Middle frontal gyrus (tissue), 1 donor: ENCODE results near the gene MOGAT3.

Experiments used
- DNase-seq: peaks from one replicate; pipeline ENCODE4 v3.0.0-alpha.2; 2015; ENCODE audit warnings: low spot score; ENCODE audit errors: extremely low spot score

Gene MOGAT3

DNA sequence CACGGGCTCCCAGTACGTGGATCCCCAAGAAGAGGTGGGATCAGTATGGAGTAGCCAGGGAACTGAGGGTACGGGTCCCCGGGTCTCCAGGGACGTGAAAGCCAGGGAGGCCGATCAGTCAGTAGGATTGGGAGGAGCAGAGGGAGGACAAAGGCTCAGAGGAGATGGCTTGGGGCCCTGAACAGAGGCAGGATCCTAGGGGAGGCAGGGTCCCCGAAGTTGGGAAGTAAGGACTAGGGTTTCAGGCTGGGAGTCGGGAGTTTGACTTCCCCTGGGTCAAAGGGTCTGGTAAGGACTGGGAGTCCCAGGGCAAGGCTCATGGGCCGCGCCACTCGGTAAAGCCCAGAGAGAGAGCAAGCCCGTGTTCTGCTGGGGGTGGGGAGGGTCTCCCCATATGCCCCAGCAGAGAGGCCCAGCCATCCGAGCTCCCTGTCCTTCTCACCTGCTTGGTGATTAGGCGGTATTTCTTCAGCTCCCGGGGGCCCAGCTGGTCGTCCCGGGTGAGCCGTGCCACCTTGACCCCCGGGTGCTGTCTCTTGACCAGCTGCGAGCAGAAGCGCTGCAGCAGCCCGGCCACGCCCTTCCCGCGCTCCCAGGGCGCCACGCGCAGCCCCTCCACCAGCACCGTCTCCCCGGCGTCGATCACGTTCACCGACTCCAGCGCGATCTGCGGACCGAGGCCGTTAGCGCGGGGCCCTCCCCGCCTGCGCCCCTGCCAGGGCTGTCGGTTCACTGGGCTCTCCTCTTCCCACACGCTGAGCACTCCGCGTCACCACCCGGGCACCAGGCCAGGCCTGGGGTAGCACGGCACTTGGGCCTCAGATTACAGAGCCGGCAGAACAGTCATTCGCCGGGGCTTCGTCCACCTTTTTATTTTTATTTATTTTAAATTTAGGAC, 27.7 kb downstream of the MOGAT3 start:
- no peak for DNase-seq

GRCh38 chr7:101172005-101172853, 28.6 kb downstream of the MOGAT3 start:
- DNase-seq = no peak

- no peak for DNase-seq
Measured at GRCh38 chr7:101171442-101171837, 29.4 kb downstream of the MOGAT3 start.

DNA sequence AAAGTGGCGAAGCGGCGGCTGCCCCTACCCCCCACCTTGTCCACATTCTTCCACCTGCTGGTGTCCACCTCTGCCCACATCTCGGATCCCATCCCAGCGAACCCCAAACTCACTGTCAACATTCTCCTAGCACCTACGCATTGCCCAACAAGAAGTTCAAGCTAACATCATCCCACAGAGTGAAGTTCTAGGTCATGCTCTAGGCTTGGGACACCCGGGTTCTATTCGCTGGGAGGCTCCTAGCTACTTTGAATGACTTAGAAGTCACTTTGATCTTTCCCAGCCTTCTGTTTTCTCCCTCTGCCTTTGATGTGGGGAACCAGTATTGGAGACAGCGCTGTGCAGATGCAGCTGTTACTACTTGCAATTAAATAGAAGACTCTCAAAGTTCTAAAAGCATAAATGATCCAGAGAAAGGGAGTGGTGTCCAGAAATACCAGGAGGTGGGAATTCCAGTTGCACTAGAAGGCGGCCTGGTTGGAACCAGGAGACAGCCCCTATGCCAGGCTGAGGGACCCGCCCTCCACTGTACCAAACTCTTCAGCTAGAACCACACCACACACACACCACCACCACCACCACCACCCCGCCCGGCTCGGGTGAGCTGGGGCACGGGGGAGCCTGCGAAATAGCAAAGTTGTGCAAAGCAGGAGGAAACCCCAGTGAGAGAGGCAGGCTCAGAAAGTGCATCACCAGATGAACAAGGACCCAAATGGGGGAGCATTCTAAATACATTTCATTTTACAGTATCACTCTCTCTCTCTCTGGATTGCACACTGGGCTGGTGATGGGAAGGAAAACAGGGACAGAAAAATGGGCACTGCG, 30.0 kb downstream of the MOGAT3 start:
- DNase-seq = no peak

- DNase-seq = no peak
Measured at GRCh38 chr7:101169838-101170551, 30.8 kb downstream of the MOGAT3 start.

DNA sequence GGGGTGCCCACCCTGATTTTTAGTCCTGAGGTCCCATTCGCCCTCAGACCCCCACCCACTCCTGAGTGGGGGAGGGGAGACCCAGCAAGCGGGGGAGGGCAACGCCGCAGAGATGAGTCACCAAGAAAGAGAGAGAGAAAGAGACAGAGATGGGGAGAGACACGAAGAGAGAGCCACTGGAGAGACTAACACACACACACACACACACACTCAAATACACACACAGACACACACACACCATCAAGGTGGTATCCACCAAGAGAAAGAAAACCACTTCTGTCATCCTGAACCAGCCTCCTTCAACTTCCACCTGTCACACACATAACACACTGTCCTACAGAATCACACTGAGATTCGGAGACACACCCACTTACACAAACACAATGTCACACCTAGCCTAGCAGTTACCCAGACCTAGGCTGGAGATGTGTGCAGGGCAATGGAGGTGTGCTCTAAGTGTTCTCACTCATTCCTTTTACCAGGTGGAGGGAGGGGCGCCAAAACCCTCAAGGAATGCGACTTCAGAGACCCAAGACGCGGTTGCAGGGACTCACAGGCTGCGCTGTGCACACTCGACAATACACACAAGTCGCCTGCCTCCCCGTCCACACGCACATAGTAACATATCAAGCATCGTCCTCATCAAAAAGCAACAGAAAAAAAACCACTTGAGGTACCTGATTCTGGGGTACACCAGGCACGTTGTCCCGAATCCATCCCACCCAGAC, 31.6 kb downstream of the MOGAT3 start:
- DNase-seq = no peak

- DNase-seq = no peak
Measured at GRCh38 chr7:101168412-101169049, 32.3 kb downstream of the MOGAT3 start.

DNA sequence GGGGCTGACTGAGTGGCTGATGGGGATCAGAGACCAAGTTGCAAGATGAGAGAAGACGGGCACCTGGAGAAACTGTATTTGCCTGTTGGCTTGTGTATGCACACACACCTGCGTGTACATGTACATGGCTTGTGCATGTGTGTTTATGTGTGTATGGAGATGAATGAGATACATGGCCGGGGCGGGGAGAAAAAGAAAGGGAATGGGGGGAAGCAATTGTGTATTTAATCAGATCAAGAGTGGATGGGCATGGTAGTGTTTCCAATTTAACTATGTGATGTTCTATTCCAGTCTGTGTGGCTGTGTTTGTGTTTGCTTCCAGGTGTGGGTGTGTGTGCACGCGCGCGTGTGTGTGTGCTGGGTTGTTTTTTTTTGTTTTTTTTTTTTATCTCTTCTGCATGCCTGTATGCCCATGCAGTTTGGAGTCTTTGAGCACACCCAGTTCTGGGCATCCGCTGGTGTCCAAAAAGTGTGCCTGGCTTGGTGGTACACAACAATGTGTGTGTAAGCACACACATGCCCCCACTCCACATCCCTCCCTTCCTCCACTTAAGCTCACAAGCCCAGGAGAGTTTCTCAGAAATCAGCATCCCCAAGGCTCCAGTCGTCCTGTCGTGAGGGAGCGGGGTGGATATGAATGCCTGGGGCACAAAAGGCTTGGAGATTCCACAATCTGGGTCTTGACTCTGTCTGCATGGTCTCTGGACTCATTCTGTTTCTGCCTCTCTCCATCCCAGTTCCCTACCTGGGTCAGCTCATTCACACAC, 33.0 kb downstream of the MOGAT3 start:
- DNase-seq = no peak

DNA sequence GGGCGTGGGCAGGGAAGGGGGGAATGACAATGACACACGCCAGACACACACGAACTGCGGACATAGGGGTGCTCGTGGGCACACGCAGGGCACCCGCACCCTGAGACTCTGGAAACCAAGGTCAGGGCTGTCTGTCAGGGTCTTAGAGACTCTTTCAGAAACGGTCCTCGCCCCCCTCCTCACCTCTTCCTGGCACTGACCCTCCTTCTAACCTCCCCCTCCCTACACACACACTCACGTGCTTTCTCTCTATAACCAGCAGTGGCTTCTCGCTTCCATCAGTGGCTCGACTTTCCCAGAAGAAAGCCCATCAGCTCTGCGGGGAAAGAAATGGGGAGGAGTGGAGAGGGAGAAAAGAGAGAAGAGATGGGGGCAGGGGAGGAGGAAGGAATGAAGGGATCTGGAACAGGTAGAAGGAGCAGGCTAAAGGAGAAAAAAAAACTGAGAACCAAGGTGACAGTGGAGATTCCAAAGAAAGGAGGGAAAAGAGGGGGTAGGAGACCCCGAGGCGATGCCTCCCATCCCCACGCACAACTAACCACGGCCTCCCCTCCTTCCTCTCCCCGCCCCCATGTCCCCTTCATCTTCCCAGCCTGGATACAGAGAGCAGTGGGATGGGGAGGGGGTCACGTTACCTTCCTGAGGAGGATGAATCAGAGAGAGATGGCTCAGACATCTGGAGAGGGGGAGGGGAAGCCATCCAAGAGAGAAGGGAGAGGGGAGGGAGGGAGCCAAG, 33.8 kb downstream of the MOGAT3 start:
- DNase-seq = no peak

DNA sequence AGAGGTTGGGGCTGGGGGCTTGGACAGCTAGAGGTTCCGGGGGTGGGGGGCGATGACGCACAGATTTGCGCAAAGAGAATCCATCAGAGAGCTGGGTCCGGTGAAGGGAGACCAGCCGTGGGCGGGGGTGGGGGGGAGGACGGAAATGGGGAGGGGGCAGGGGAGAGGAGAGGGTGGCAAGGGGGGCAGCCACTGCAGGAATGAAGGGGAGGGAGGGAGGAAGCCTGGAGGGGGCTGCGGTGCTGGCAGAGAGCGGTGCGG, 34.3 kb downstream of the MOGAT3 start:
- DNase-seq = no peak

GRCh38 chr7:101165958-101166647, 34.7 kb downstream of the MOGAT3 start:
- no peak for DNase-seq

DNA sequence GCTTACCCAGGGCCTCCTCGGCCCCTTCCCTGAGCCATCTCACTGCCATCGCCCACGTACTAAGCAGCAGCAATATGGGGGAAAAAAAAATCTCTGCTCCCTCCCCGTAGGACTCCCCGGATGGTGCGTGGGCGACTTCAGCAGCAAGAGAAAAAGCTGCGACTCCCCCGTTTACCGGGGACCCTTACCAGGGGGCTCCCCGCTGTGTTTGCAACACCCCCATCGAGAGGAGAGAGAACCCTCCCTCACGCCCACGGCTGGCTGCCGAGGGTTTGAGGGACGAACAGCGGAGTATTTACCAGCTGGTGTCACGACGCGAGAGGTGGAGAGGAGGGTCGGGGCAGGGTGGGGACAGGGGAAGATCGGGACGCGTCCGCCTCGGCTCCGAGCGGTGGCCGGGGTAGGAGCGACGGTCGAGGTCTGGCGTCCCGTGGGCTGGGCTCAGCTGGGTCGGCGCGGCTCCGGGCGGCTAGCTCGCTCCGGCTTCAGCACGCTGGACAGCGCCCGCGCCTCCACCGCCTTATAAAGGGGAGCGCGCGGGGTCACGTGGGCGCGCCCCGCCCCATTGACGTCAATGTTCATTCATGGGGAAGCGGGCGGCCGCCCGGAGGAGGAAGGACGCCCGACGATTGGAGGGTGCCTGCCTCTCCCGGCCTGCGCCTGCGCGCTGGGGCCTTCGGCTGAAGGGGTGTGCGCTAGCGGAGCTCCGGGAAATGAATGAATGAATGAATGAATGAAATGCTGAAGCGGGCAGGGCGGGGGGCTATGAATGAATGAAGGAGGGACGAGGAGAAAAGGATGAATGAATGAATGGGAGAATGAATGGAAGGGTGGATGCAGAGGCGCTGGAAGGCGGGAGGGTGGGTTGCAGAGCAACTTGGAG, 35.5 kb downstream of the MOGAT3 start, which contains the start of gene VGF:
Gene VGF, minus strand, starts transcription at position 495 of the 883 bp plus-strand sequence. CDS start 726 bp downstream, outside the sequence.
- peak; percentile 83 for DNase-seq

GRCh38 chr7:101164071-101164840, 36.6 kb downstream of the MOGAT3 start:
- DNase-seq = no peak

- no peak for DNase-seq
Measured at GRCh38 chr7:101163279-101164070, 37.4 kb downstream of the MOGAT3 start.
